Measurements from ENCODE around the gene CTSC. TPM values are rescaled to one million over a fixed set of nuclear protein-coding genes. Genes with fewer than 3 reads are reported as not detected.

The CTSC gene
- total RNA-seq = 10 to 100 TPM; 75.2 to 90.0 TPM
- long read RNA-seq, full-length matches to known transcripts = 20 of 24 reads
- long read RNA-seq, partial matches to known transcripts = 2 of 24 reads
- long read RNA-seq, other reads (novel, unspliced or antisense) = 2 of 24 reads

- DNase-seq (peak; percentile 97), ATAC-seq (peak; percentile 98)
- intact Hi-C loops (cut with DNase I) = no loop called here
These were observed at the start of gene CTSC for GRCh38 chr11:88337181-88337986. TSS of gene CTSC (minus strand) at chr11:88337736. CDS start at chr11:88337672, 64 bp downstream.

- ATAC-seq (peak in 1 of 2 donors; percentile 41), DNase-seq (no peak)
- intact Hi-C loops (cut with DNase I) = no loop called here
These were observed 47.1 kb upstream of the CTSC start for GRCh38 chr11:88384669-88385005.

GRCh38 chr11:88384004-88384668 is 46.6 kb upstream of the CTSC start:
- peak in 1 of 2 donors; percentile 56 for ATAC-seq
- intact Hi-C loops (cut with DNase I) = no loop called here
- DNase-seq = no peak

GRCh38 chr11:88383447-88383846 is 45.9 kb upstream of the CTSC start:
- ATAC-seq (no peak), DNase-seq (no peak)
- intact Hi-C loops (cut with DNase I) = no loop called here

GRCh38 chr11:88379130-88379529 is 41.6 kb upstream of the CTSC start:
- intact Hi-C loops (cut with DNase I) = no loop called here
- ATAC-seq (no peak), DNase-seq (no peak)

- ATAC-seq = no peak
- DNase-seq = no peak
- intact Hi-C loops (cut with DNase I) = no loop called here
These were observed 41.0 kb upstream of the CTSC start for GRCh38 chr11:88378422-88379066.

- ATAC-seq (no peak), DNase-seq (no peak)
- intact Hi-C loops (cut with DNase I) = no loop called here
These were observed 40.1 kb upstream of the CTSC start for GRCh38 chr11:88377646-88378045.

- no peak for DNase-seq
- intact Hi-C loops (cut with DNase I) = no loop called here
- ATAC-seq = no peak
These were observed 39.6 kb upstream of the CTSC start for GRCh38 chr11:88377144-88377543.

- no peak for ATAC-seq
- intact Hi-C loops (cut with DNase I) = no loop called here
These were observed 38.5 kb upstream of the CTSC start for GRCh38 chr11:88375927-88376470.

GRCh38 chr11:88370782-88371181 is 33.2 kb upstream of the CTSC start:
- no peak for ATAC-seq
- DNase-seq = no peak
- intact Hi-C loops (cut with DNase I) = no loop called here

More at GRCh38 chr11:88375927-88376470, 38.5 kb upstream of the CTSC start:
- no peak for DNase-seq

GRCh38 chr11:88367310-88367709 is 29.8 kb upstream of the CTSC start:
- intact Hi-C loops (cut with DNase I) = no loop called here
- ATAC-seq (no peak), DNase-seq (no peak)

- DNase-seq (no peak), ATAC-seq (peak in 1 of 2 donors; percentile 33)
- intact Hi-C loops (cut with DNase I) = no loop called here
These were observed 26.1 kb upstream of the CTSC start for GRCh38 chr11:88363648-88364065.

- DNase-seq (no peak), ATAC-seq (no peak)
- intact Hi-C loops (cut with DNase I) = no loop called here
These were observed 25.5 kb upstream of the CTSC start for GRCh38 chr11:88363004-88363403.

- intact Hi-C loops (cut with DNase I) = no loop called here
- no peak for ATAC-seq
These were observed 22.6 kb upstream of the CTSC start for GRCh38 chr11:88360141-88360540.

GRCh38 chr11:88359541-88359940 is 22.0 kb upstream of the CTSC start:
- DNase-seq (no peak), ATAC-seq (no peak)
- intact Hi-C loops (cut with DNase I) = no loop called here

More at GRCh38 chr11:88360141-88360540, 22.6 kb upstream of the CTSC start:
- no peak for DNase-seq

- DNase-seq (no peak), ATAC-seq (no peak)
- intact Hi-C loops (cut with DNase I) = no loop called here
These were observed 21.6 kb upstream of the CTSC start for GRCh38 chr11:88359114-88359513.

- ATAC-seq (no peak), DNase-seq (no peak)
- intact Hi-C loops (cut with DNase I) = no loop called here
These were observed 20.5 kb upstream of the CTSC start for GRCh38 chr11:88358040-88358431.

GRCh38 chr11:88357323-88358039 is 19.9 kb upstream of the CTSC start:
- intact Hi-C loops (cut with DNase I) = no loop called here
- ATAC-seq (peak; percentile 55 to 72), DNase-seq (no peak)

GRCh38 chr11:88355887-88356286 is 18.4 kb upstream of the CTSC start:
- intact Hi-C loops (cut with DNase I) = no loop called here
- ATAC-seq = peak in 1 of 2 donors; percentile 53
- no peak for DNase-seq

All from left cardiac atrium (tissue), 4 donors.